C4-2B (cell line): ENCODE results near the gene OLFML2B.

Experiments
- H3K27ac ChIP-seq: fragments of 450-650 bp; 2 replicates; pipeline ENCODE4 v1.5.1; 2017
- CTCF ChIP-seq: fragments of 450-650 bp; conservative IDR thresholded peaks from 2 replicates; pipeline ENCODE4 v1.5.1; 2017; ENCODE audit warnings: mild to moderate bottlenecking
- ZFX ChIP-seq: fragments of 450-650 bp; IDR thresholded peaks from 2 replicates; pipeline ENCODE4 v1.6.1; 2017

OLFML2B gene

GRCh38 chr1:161940866-161941591, 82.6 kb downstream of the OLFML2B start:
- no peak overlapping the region for H3K27ac ChIP-seq
- TF ChIP-seq CTCF, result no peak
- TF ChIP-seq ZFX, result no peak

- no peak for TF ChIP-seq ZFX
- no peak for TF ChIP-seq CTCF
- H3K27ac ChIP-seq, result no peak overlapping the region
Observed at GRCh38 chr1:161936786-161937185, 86.9 kb downstream of the OLFML2B start.

- no peak for TF ChIP-seq CTCF
- no peak for TF ChIP-seq ZFX
- H3K27ac ChIP-seq, result no peak overlapping the region
Observed at GRCh38 chr1:161935264-161935663, 88.4 kb downstream of the OLFML2B start.

- TF ChIP-seq ZFX (no peak), CTCF (no peak)
- no peak overlapping the region for H3K27ac ChIP-seq
Observed at GRCh38 chr1:161933592-161934588, 89.8 kb downstream of the OLFML2B start.
